Epithelial cell of proximal tubule (primary cell): ENCODE measurements around the gene MRPL58. TPM values are rescaled to one million over a fixed set of nuclear protein-coding genes. Genes with fewer than 3 reads are reported as not detected.
"Not testable (repeated sequence)": the region's sequence is repeated elsewhere in the genome, so short reads cannot be mapped to it uniquely, and the experiment has no call there.

Experiments
- DNase-seq: peaks from one replicate; pipeline ENCODE4 v3.0.0-alpha.2; 2011; ENCODE audit warnings: low read depth
- H3K4me3 ChIP-seq: 2 replicates; pipeline ENCODE4 v1.5.1; 2011; ENCODE audit warnings: low read depth, mild to moderate bottlenecking, low read length
- CTCF ChIP-seq: conservative IDR thresholded peaks from 2 replicates; pipeline ENCODE4 v1.5.1; 2012; ENCODE audit warnings: low read depth, mild to moderate bottlenecking, low read length
- total RNA-seq: library from RNA; depleted of rRNA; stranded (reverse); fragments of >200 nt; gene quantifications from 2 replicates; pipeline ENCODE4 v1.2.3, GENCODE V29; 2015

Gene MRPL58
- total RNA-seq, 1 donor from 2014 or later: 52.2 TPM

GRCh38 chr17:75019146-75019545 lies 6.7 kb downstream of the MRPL58 start:
- TF ChIP-seq CTCF: no peak
- H3K4me3 ChIP-seq: no peak overlapping the region
- DNase-seq: no peak

DNA sequence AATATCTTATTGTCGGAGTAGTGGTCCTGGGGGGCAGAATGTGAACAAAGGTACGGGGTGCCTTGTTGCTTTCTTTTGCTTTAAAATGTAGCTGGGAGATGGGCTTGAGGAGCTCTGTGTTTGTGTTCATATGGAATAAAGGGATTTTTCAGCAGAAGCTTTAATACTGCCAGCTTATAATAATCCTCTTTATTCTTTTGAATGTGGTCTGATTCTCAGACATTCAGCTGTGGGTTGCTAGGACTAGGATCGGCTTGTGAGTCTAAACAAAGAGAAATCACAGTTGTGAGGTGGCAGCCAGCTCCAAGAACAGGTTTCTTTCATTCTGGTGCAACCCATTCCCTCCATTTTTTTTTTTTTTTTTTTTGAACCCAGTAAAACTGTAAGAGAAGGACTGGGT lies 7.2 kb downstream of the MRPL58 start:
- no peak overlapping the region for H3K4me3 ChIP-seq
- DNase-seq: no peak
- no peak for TF ChIP-seq CTCF

DNA sequence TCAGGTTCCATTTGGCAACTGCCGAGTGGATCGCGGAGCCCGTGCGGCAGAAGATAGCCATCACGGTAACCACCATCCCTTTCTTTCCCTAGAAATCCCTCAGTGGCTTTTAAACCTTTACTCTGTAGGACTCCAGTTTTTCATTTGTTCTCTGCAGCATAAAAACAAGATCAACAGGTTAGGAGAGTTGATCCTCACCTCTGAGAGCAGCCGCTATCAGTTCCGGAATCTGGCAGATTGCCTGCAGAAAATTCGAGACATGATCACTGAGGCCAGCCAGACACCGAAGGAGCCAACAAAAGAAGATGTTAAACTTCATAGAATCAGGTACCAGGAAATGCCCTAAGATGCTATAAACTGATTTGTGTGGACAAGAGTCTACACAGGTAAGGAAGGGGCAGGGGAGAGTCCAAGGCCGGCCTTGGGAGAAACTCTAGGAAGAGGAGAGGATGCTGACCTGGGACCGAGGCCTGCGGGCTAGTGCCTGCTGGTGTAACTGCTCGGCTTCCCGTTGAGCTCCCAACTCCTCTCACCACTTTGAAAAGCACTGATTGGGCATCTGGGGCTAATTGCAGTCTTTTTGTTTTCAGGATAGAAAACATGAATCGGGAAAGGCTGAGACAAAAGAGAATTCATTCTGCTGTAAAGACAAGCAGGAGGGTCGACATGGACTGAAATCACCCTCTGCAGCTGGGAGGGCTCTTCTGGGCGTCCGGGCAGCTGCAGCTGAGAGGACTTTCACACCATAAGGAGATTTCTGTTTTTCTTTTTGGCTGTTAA lies 8.1 kb downstream of the MRPL58 start:
- no peak for DNase-seq
- TF ChIP-seq CTCF: no peak
- H3K4me3 ChIP-seq: no peak overlapping the region

DNA sequence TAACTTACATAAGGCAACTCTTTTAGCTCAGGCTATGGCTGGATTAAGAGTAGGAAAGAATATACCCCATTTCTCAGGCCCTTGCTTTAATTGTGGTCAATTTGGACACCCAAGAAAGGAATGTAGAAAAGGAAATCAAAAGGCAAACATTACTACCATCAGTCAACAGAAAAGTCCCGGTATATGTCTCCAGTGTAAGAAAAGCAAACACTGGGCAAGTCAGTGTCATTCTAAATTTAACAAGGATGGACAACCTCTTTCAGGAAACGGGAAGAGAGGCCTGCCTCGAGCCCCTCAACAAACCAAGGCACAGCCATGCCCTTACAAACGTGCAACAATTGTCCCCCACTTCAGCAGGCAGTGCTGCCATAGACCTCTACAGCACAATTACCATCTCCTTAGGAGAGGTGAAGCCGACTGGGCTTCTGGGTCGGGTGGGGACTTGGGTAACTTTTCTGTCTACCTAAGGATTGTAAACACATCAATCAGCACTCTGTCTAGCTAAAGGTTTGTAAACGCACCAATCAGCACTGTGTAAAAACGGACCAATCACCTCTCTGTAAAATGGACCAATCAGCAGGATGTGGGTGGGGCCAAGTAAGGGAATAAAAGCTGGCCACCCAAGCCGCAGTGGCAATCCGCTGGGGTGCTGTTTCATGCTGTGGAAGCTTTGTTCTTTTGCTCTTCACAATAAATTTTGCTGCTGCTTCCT lies 12.4 kb downstream of the MRPL58 start:
- no peak overlapping the region for H3K4me3 ChIP-seq
- TF ChIP-seq CTCF: no peak
- DNase-seq: no peak

GRCh38 chr17:75025398-75025734 lies 12.9 kb downstream of the MRPL58 start:
- H3K4me3 ChIP-seq, DNase-seq: not testable (repeated sequence)

GRCh38 chr17:75026650-75027049 lies 14.2 kb downstream of the MRPL58 start:
- DNase-seq, H3K4me3 ChIP-seq: not testable (repeated sequence)

GRCh38 chr17:75030161-75030560 lies 17.7 kb downstream of the MRPL58 start:
- no peak for DNase-seq
- no peak for TF ChIP-seq CTCF
- no peak overlapping the region for H3K4me3 ChIP-seq
